Large intestine (tissue), 3 donors: ENCODE measurements around the gene CCIN. TPM values are rescaled to one million over a fixed set of nuclear protein-coding genes. Genes with fewer than 3 reads are reported as not detected.

Experiments used
- DNase-seq, 2 donors: peaks; one replicate each; pipeline versions ENCODE4 v3.0.0 to v3.0.0-alpha.2; 2013
- H3K27ac ChIP-seq: one replicate; pipeline ENCODE4 v1.5.1; 2013; ENCODE audit warnings: low read length
- H3K27me3 ChIP-seq: 2 replicates; pipeline ENCODE4 v1.6.1; 2013; ENCODE audit warnings: low read length; ENCODE audit not compliant: control insufficient read depth, insufficient read depth
- H3K36me3 ChIP-seq: 2 replicates; pipeline ENCODE4 v1.6.1; 2013; ENCODE audit warnings: low read length; ENCODE audit not compliant: control insufficient read depth, insufficient read depth
- H3K4me1 ChIP-seq: one replicate; pipeline ENCODE4 v1.6.1; 2013; ENCODE audit warnings: low read length; ENCODE audit not compliant: control insufficient read depth, insufficient read depth
- H3K4me3 ChIP-seq: one replicate; pipeline ENCODE4 v1.5.1; 2013; ENCODE audit warnings: low read length
- H3K9me3 ChIP-seq: one replicate; pipeline ENCODE4 v1.6.1; 2013; ENCODE audit warnings: mild to moderate bottlenecking, low read depth, low read length, moderate library complexity; ENCODE audit not compliant: control insufficient read depth
- WGBS: methylation state at CpG from one replicate; pipeline ENCODE4 v1.1.5; 2013; ENCODE audit warnings: low lambda C conversion rate; ENCODE audit not compliant: insufficient coverage; 5-methylcytosine and 5-hydroxymethylcytosine counted together
- polyA plus RNA-seq: library from polyadenylated mRNA; unstranded; fragments of 120-200 nt; gene quantifications from one replicate; pipeline ENCODE4 v1.2.1, GENCODE V29; 2013

CCIN gene
- polyA plus RNA-seq, 1 donor = 0.07 TPM

GRCh38 chr9:36207546-36208012 lies 38.4 kb downstream of the CCIN start:
- Histone ChIP-seq H3K27me3 (no peaks in the 10 kb centered on the region), H3K4me1 (no peaks in the 10 kb centered on the region), H3K36me3 (peaks cover 95% of the 10 kb centered on the region), H3K4me3 (no peak overlapping the region), H3K27ac (no peak overlapping the region), H3K9me3 (no peaks in the 10 kb centered on the region)
- no peak for DNase-seq
- WGBS = no CpG with 5 or more reads among the region's 1 CpG

GRCh38 chr9:36208521-36209253 lies 39.5 kb downstream of the CCIN start:
- peaks cover 96% of the 10 kb centered on the region for H3K36me3 ChIP-seq
- no CpG with 5 or more reads among the region's 10 CpGs for WGBS

GRCh38 chr9:36210722-36211121 lies 41.5 kb downstream of the CCIN start:
- H3K4me3 ChIP-seq = no peak overlapping the region
- no peaks in the 10 kb centered on the region for H3K27me3 ChIP-seq
- H3K36me3 ChIP-seq = peaks cover 92% of the 10 kb centered on the region
- WGBS = no CpG with 5 or more reads among the region's 8 CpGs
- no peak overlapping the region for H3K27ac ChIP-seq
- no peak for DNase-seq
- H3K9me3 ChIP-seq = no peaks in the 10 kb centered on the region
- no peaks in the 10 kb centered on the region for H3K4me1 ChIP-seq

More at GRCh38 chr9:36208521-36209253, 39.5 kb downstream of the CCIN start:
- Histone ChIP-seq H3K9me3 (no peaks in the 10 kb centered on the region), H3K27me3 (no peaks in the 10 kb centered on the region), H3K4me3 (no peak overlapping the region), H3K27ac (no peak overlapping the region), H3K4me1 (no peaks in the 10 kb centered on the region)
- DNase-seq = no peak

GRCh38 chr9:36211510-36211909 lies 42.3 kb downstream of the CCIN start:
- no peak overlapping the region for H3K27ac ChIP-seq
- no peaks in the 10 kb centered on the region for H3K4me1 ChIP-seq
- no peaks in the 10 kb centered on the region for H3K9me3 ChIP-seq
- no peaks in the 10 kb centered on the region for H3K27me3 ChIP-seq
- no CpG with 5 or more reads among the region's 7 CpGs for WGBS
- H3K36me3 ChIP-seq = peaks cover 86% of the 10 kb centered on the region
- H3K4me3 ChIP-seq = no peak overlapping the region
- DNase-seq = no peak

GRCh38 chr9:36213387-36213786 lies 44.2 kb downstream of the CCIN start:
- no CpG with 5 or more reads among the region's 4 CpGs for WGBS
- Histone ChIP-seq H3K4me1 (no peaks in the 10 kb centered on the region), H3K4me3 (no peak overlapping the region), H3K36me3 (peaks cover 83% of the 10 kb centered on the region), H3K9me3 (no peaks in the 10 kb centered on the region), H3K27ac (no peak overlapping the region), H3K27me3 (no peaks in the 10 kb centered on the region)
- DNase-seq = no peak

GRCh38 chr9:36213989-36214388 lies 44.8 kb downstream of the CCIN start:
- DNase-seq = no peak
- WGBS = 57% methylated on average over 1 of the region's 4 CpGs
- Histone ChIP-seq H3K36me3 (peaks cover 83% of the 10 kb centered on the region), H3K4me1 (no peaks in the 10 kb centered on the region), H3K27me3 (no peaks in the 10 kb centered on the region), H3K4me3 (no peak overlapping the region), H3K27ac (no peak overlapping the region), H3K9me3 (no peaks in the 10 kb centered on the region)

GRCh38 chr9:36214571-36214970 lies 45.4 kb downstream of the CCIN start:
- H3K4me1 ChIP-seq = no peaks in the 10 kb centered on the region
- no peaks in the 10 kb centered on the region for H3K27me3 ChIP-seq
- H3K9me3 ChIP-seq = no peaks in the 10 kb centered on the region
- H3K36me3 ChIP-seq = peaks cover 83% of the 10 kb centered on the region
- DNase-seq = no peak
- no peak overlapping the region for H3K27ac ChIP-seq
- no peak overlapping the region for H3K4me3 ChIP-seq

GRCh38 chr9:36217256-36217968 lies 48.2 kb downstream of the CCIN start:
- Histone ChIP-seq H3K4me1 (no peaks in the 10 kb centered on the region), H3K27ac (no peak overlapping the region), H3K4me3 (no peak overlapping the region), H3K27me3 (no peaks in the 10 kb centered on the region), H3K9me3 (peaks cover 3% of the 10 kb centered on the region), H3K36me3 (peaks cover 75% of the 10 kb centered on the region)
- DNase-seq = no peak
- WGBS = 76% methylated on average over 4 of the region's 13 CpGs

- peaks cover 75% of the 10 kb centered on the region for H3K36me3 ChIP-seq
- no peak overlapping the region for H3K27ac ChIP-seq
- H3K4me1 ChIP-seq = no peaks in the 10 kb centered on the region
- no peak overlapping the region for H3K4me3 ChIP-seq
- H3K9me3 ChIP-seq = peaks cover 3% of the 10 kb centered on the region
- H3K27me3 ChIP-seq = no peaks in the 10 kb centered on the region
- no peak for DNase-seq
- no CpG with 5 or more reads among the region's 5 CpGs for WGBS
Measured at GRCh38 chr9:36218011-36218410, 48.8 kb downstream of the CCIN start.

- Histone ChIP-seq H3K9me3 (peaks cover 3% of the 10 kb centered on the region), H3K4me3 (no peak overlapping the region), H3K27ac (no peak overlapping the region), H3K4me1 (no peaks in the 10 kb centered on the region), H3K27me3 (no peaks in the 10 kb centered on the region), H3K36me3 (peaks cover 76% of the 10 kb centered on the region)
- DNase-seq = no peak
- 100% methylated on average over 1 of the region's 7 CpGs for WGBS
Measured at GRCh38 chr9:36218411-36218901, 49.3 kb downstream of the CCIN start.
